RWPE2 (cell line): ENCODE results near the gene CRYBB3.

Experiments used
- ATAC-seq: fragments of 200-7000 bp; cut with Tn5 transposase; 3 replicates; pipeline ENCODE4 v1.9.1; 2021; ENCODE audit warnings: low read depth
- DNase-seq: peaks from one replicate; pipeline ENCODE4 v3.0.0-alpha.2; 2020; ENCODE audit warnings: low spot score
- H3K27ac ChIP-seq: fragments of 450-650 bp; 2 replicates; pipeline ENCODE4 v1.5.1; 2017; ENCODE audit warnings: mild to moderate bottlenecking; ENCODE audit not compliant: poor library complexity, severe bottlenecking
- H3K27me3 ChIP-seq: fragments of 250-450 bp; sonication (Bioruptor Pico); 2 replicates; pipeline ENCODE4 v1.5.1; 2021; ENCODE audit warnings: mild to moderate bottlenecking, moderate library complexity; ENCODE audit not compliant: insufficient read depth, poor library complexity, severe bottlenecking
- H3K36me3 ChIP-seq: fragments of 250-450 bp; sonication (Bioruptor Pico); 2 replicates; pipeline ENCODE4 v1.5.1; 2020; ENCODE audit warnings: low read depth, mild to moderate bottlenecking, moderate library complexity
- H3K4me1 ChIP-seq: fragments of 250-450 bp; sonication (Bioruptor Pico); 2 replicates; pipeline ENCODE4 v1.5.1; 2021; ENCODE audit warnings: mild to moderate bottlenecking, moderate library complexity; ENCODE audit not compliant: insufficient read depth, poor library complexity, severe bottlenecking
- H3K4me3 ChIP-seq: fragments of 250-450 bp; sonication (Bioruptor Pico); 2 replicates; pipeline ENCODE4 v1.5.1; 2021; ENCODE audit warnings: mild to moderate bottlenecking, moderate library complexity; ENCODE audit not compliant: severe bottlenecking
- H3K9me3 ChIP-seq: fragments of 250-450 bp; sonication (Bioruptor Pico); 2 replicates; pipeline ENCODE4 v1.5.1; 2021; ENCODE audit warnings: mild to moderate bottlenecking, moderate library complexity; ENCODE audit not compliant: severe bottlenecking
- CTCF ChIP-seq: fragments of 450-650 bp; IDR thresholded peaks from one replicate; pipeline ENCODE4 v1.5.1; 2017; ENCODE audit warnings: mild to moderate bottlenecking, moderate library complexity; ENCODE audit not compliant: poor library complexity, severe bottlenecking

Gene CRYBB3

GRCh38 chr22:25174156-25174887 is 25.3 kb upstream of the CRYBB3 start:
- peaks cover 65% of the 10 kb centered on the region for H3K36me3 ChIP-seq
- no peak overlapping the region for H3K4me3 ChIP-seq
- TF ChIP-seq CTCF, result no peak
- no peaks in the 10 kb centered on the region for H3K27me3 ChIP-seq
- DNase-seq (no peak), ATAC-seq (no peak)
- H3K4me1 ChIP-seq, result peaks cover 5% of the 10 kb centered on the region
- no peaks in the 10 kb centered on the region for H3K9me3 ChIP-seq
- H3K27ac ChIP-seq, result no peak overlapping the region

- no peak overlapping the region for H3K27ac ChIP-seq
- TF ChIP-seq CTCF, result no peak
- H3K27me3 ChIP-seq, result no peaks in the 10 kb centered on the region
- no peak for ATAC-seq
- peaks cover 72% of the 10 kb centered on the region for H3K36me3 ChIP-seq
- peaks cover 5% of the 10 kb centered on the region for H3K4me1 ChIP-seq
- no peaks in the 10 kb centered on the region for H3K9me3 ChIP-seq
- DNase-seq, result no peak
- H3K4me3 ChIP-seq, result no peak overlapping the region
These were observed 24.7 kb upstream of the CRYBB3 start for GRCh38 chr22:25174888-25175411.

- H3K27me3 ChIP-seq, result no peaks in the 10 kb centered on the region
- H3K4me1 ChIP-seq, result peaks cover 5% of the 10 kb centered on the region
- H3K36me3 ChIP-seq, result peaks cover 69% of the 10 kb centered on the region
These were observed 23.5 kb upstream of the CRYBB3 start for GRCh38 chr22:25176175-25176574.

GRCh38 chr22:25176799-25177198 is 22.9 kb upstream of the CRYBB3 start:
- Histone ChIP-seq H3K27me3 (no peaks in the 10 kb centered on the region), H3K27ac (peak overlapping the region; percentile 51), H3K4me1 (peaks cover 5% of the 10 kb centered on the region), H3K4me3 (no peak overlapping the region), H3K9me3 (no peaks in the 10 kb centered on the region), H3K36me3 (peaks cover 73% of the 10 kb centered on the region)
- no peak for DNase-seq
- no peak for TF ChIP-seq CTCF
- ATAC-seq, result no peak

More at GRCh38 chr22:25176175-25176574, 23.5 kb upstream of the CRYBB3 start:
- TF ChIP-seq CTCF, result no peak
- Histone ChIP-seq H3K4me3 (no peak overlapping the region), H3K27ac (peak overlapping the region; percentile 51), H3K9me3 (no peaks in the 10 kb centered on the region)
- DNase-seq (no peak), ATAC-seq (peak; percentile 71)

GRCh38 chr22:25177226-25177625 is 22.4 kb upstream of the CRYBB3 start:
- H3K4me3 ChIP-seq, result no peak overlapping the region
- H3K36me3 ChIP-seq, result peaks cover 70% of the 10 kb centered on the region
- no peaks in the 10 kb centered on the region for H3K27me3 ChIP-seq
- DNase-seq, result no peak
- H3K4me1 ChIP-seq, result peaks cover 5% of the 10 kb centered on the region
- ATAC-seq, result no peak
- TF ChIP-seq CTCF, result no peak
- H3K9me3 ChIP-seq, result no peaks in the 10 kb centered on the region
- H3K27ac ChIP-seq, result no peak overlapping the region
